Fibroblast of skin of left biceps (primary cell): Measurements from ENCODE around the gene PCAT7.
"Not testable (repeated sequence)": the region's sequence is repeated elsewhere in the genome, so short reads cannot be mapped to it uniquely, and the experiment has no call there.

Experiments used
- DNase-seq, 2 experiments: peaks; one replicate each; pipeline ENCODE4 v3.0.0-alpha.2; 2013; ENCODE audit warnings: low read depth in 2 of 2

PCAT7 gene

GRCh38 chr9:94563548-94563947 lies 8.7 kb downstream of the PCAT7 start:
- DNase-seq = no peak

- DNase-seq = not testable (repeated sequence)
These were observed 9.4 kb downstream of the PCAT7 start for GRCh38 chr9:94564279-94564678.

- DNase-seq = no peak
These were observed 11.7 kb downstream of the PCAT7 start for GRCh38 chr9:94566550-94566949.

- DNase-seq = no peak
These were observed 12.4 kb downstream of the PCAT7 start for GRCh38 chr9:94567271-94567670.

GRCh38 chr9:94568250-94568889 lies 13.5 kb downstream of the PCAT7 start:
- no peak for DNase-seq

GRCh38 chr9:94568972-94569712 lies 14.3 kb downstream of the PCAT7 start:
- no peak for DNase-seq

GRCh38 chr9:94576131-94576530 lies 21.2 kb downstream of the PCAT7 start:
- DNase-seq = no peak

GRCh38 chr9:94577036-94577435 lies 22.2 kb downstream of the PCAT7 start:
- DNase-seq = no peak

GRCh38 chr9:94577571-94577970 lies 22.7 kb downstream of the PCAT7 start:
- DNase-seq = no peak

- no peak for DNase-seq
These were observed 26.8 kb downstream of the PCAT7 start for GRCh38 chr9:94581728-94582127.

- no peak for DNase-seq
These were observed 29.7 kb downstream of the PCAT7 start for GRCh38 chr9:94584555-94584954.

GRCh38 chr9:94586316-94586715 lies 31.4 kb downstream of the PCAT7 start:
- no peak for DNase-seq

- peak in 1 of 2 experiments; percentile 14 for DNase-seq
These were observed 31.9 kb downstream of the PCAT7 start for GRCh38 chr9:94586814-94587213.

GRCh38 chr9:94588681-94589080 lies 33.8 kb downstream of the PCAT7 start:
- no peak for DNase-seq

- DNase-seq = not testable (repeated sequence)
These were observed 36.2 kb downstream of the PCAT7 start for GRCh38 chr9:94591046-94591545.

- DNase-seq = no peak
These were observed 37.0 kb downstream of the PCAT7 start for GRCh38 chr9:94591876-94592275.

GRCh38 chr9:94592683-94593082 lies 37.8 kb downstream of the PCAT7 start:
- not testable (repeated sequence) for DNase-seq

- DNase-seq = no peak
These were observed 38.8 kb downstream of the PCAT7 start, which contains the start of gene FBP2 for GRCh38 chr9:94593459-94594345. TSS of gene FBP2 (minus strand) at chr9:94593824. CDS start at chr9:94593726, 98 bp downstream.

GRCh38 chr9:94599102-94599501 lies 44.2 kb downstream of the PCAT7 start:
- DNase-seq = no peak

GRCh38 chr9:94600258-94600657 lies 45.4 kb downstream of the PCAT7 start:
- no peak for DNase-seq

- DNase-seq = no peak
These were observed 45.8 kb downstream of the PCAT7 start for GRCh38 chr9:94600715-94601114.

- DNase-seq = no peak
These were observed 47.8 kb downstream of the PCAT7 start for GRCh38 chr9:94602666-94603065.
